AG04450 (cell line): ENCODE measurements around the gene TRIM7. TPM values are rescaled to one million over a fixed set of nuclear protein-coding genes. Genes with fewer than 3 reads are reported as not detected.

ENCODE experiments used
- CTCF ChIA-PET: fragments of 300-600, 350-600 bp; formaldehyde crosslinking; extraction: SDS; loops from one replicate; lab custom pipeline; 2022; ENCODE audit warnings: antibody characterized with exemption, inconsistent platforms; lab: Charles Lee
- POLR2A ChIA-PET: fragments of 350-600 bp; formaldehyde crosslinking; extraction: SDS; loops from one replicate; lab custom pipeline; 2021; ENCODE audit warnings: antibody characterized with exemption, inconsistent platforms; lab: Yijun Ruan, JAX
- DNase-seq: peaks from one replicate; pipeline ENCODE4 v3.0.0-alpha.2; 2011; ENCODE audit warnings: low read depth, low spot score
- H3K27ac ChIP-seq: one replicate; pipeline ENCODE4 v1.5.1; 2012; ENCODE audit warnings: low read depth, low read length, control low read depth
- H3K27me3 ChIP-seq: one replicate; pipeline ENCODE4 v1.6.0; 2012; ENCODE audit warnings: low read length; ENCODE audit not compliant: control insufficient read depth, insufficient read depth
- H3K4me3 ChIP-seq: 2 replicates; pipeline ENCODE4 v1.5.1; 2011; ENCODE audit warnings: mild to moderate bottlenecking, low read depth, low read length, control low read depth
- H3K9me3 ChIP-seq: 2 replicates; pipeline ENCODE4 v1.5.1; 2012; ENCODE audit warnings: low read length; ENCODE audit not compliant: control insufficient read depth, insufficient read depth
- polyA plus RNA-seq: library from polyadenylated mRNA; depleted of rRNA; stranded (reverse); fragments of >200 nt; gene quantifications from 2 replicates; pipeline ENCODE4 v1.2.3, GENCODE V29; 2011
- TF ChIP-seq, protein P1 (sequence below): IDR thresholded peaks from 2 replicates; pipeline ENCODE4 v1.5.1; 2011; ENCODE audit warnings: low read depth, low read length, control low read depth, inconsistent platforms

TRIM7 gene
- polyA plus RNA-seq, 1 experiment = 1.1 TPM

DNA sequence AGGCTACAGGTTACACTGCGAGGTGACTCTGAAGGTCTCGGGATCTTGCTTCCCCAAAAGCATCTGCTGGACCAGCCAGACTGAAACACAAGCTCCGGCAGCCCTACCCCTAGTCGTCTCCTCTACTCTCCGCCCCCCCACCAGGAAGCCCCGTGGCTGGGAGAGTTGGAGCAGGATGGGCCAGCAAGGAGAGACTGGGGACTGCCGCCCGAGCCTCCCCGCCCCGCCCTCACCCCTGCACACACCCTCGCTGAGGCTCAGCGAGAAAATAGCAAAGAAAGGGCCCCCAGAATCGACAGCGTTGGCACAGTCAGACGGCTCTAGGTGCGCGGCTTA is 1.3 kb downstream of the TRIM7 start:
- no peak for DNase-seq
- H3K9me3 ChIP-seq = no peaks in the 10 kb centered on the region

DNA sequence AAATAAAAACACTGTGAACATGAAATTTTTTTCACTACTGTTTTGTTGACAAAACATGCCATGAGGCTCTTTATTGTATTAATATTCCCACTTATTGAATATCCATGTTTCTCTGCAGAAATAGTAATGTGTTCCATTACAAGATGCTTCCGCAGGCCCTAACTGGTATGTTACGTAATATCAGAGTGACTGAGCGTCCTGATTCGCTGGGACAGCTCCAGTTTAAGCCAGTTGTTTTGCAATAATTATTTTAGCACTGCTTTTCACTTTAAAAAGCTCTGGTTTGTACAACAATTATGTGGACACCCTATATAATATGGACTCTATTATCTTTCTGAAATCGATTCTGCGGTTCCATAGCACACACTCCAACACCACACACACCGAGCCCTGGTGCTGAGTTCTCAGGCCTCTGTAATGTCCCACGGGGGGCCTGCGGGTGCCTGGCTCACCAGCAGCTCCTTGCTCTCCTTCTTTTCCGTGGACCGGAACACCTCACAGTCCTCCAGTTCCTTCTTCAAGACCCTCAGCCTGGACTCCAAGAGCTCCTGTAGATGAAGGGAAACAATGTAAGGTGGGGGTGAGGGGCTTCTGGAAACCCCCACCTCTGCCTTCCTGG is 1.8 kb downstream of the TRIM7 start:
- CTCF ChIA-PET = interaction anchor here (0.6 kb wide), 1 partner anchor 19 kb away, joined by 3 read pairs; no protein-coding TSS in a partner anchor
- DNase-seq = no peak
- H3K27ac ChIP-seq = no peak overlapping the region
- H3K27me3 ChIP-seq = peaks cover 2% of the 10 kb centered on the region
- no peak overlapping the region; the same call in 1 of the 2 replicates for H3K4me3 ChIP-seq
- TF ChIP-seq, protein P1, sequence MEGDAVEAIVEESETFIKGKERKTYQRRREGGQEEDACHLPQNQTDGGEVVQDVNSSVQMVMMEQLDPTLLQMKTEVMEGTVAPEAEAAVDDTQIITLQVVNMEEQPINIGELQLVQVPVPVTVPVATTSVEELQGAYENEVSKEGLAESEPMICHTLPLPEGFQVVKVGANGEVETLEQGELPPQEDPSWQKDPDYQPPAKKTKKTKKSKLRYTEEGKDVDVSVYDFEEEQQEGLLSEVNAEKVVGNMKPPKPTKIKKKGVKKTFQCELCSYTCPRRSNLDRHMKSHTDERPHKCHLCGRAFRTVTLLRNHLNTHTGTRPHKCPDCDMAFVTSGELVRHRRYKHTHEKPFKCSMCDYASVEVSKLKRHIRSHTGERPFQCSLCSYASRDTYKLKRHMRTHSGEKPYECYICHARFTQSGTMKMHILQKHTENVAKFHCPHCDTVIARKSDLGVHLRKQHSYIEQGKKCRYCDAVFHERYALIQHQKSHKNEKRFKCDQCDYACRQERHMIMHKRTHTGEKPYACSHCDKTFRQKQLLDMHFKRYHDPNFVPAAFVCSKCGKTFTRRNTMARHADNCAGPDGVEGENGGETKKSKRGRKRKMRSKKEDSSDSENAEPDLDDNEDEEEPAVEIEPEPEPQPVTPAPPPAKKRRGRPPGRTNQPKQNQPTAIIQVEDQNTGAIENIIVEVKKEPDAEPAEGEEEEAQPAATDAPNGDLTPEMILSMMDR = no peak
- POLR2A ChIA-PET = interaction anchor here (0.6 to 2.9 kb wide), 2 partner anchors 12 to 20 kb away, joined by 4 to 15 read pairs; partner anchors contain the start of gene TRIM41
- H3K9me3 ChIP-seq = no peaks in the 10 kb centered on the region

More for the DNA sequence above, 1.3 kb downstream of the TRIM7 start:
- TF ChIP-seq, protein P1 = no peak
- ChIA-PET POLR2A (interaction anchor here (2.9 kb wide), 1 partner anchor 12 kb away, joined by 15 read pairs; no protein-coding TSS in a partner anchor), CTCF (no interaction called here)
- H3K27me3 ChIP-seq = peaks cover 2% of the 10 kb centered on the region
- H3K4me3 ChIP-seq = peak overlapping the region; percentile 56
- H3K27ac ChIP-seq = no peak overlapping the region

DNA sequence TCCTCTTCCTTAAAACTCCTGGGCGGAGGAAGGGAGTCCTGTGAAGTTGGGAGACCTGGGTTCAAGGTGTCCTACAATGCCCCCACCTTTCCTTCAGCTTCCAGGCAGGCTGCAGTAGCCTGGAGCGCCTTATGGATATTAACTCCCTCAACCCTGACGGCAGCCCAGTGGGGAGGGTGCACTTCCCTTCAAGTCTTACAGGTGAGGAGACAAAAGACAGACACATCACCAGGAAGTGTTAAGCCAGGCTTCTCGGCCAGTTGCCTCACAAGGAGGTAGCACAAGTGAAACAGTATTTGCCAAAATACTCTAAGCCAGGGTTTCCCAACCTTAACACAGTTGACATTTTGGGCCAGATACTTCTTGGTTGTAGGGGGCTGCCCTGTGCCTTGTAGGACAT is 4.2 kb downstream of the TRIM7 start:
- no peak overlapping the region for H3K4me3 ChIP-seq
- CTCF ChIA-PET = interaction anchor here (1.0 kb wide), 1 partner anchor 12 kb away, joined by 3 read pairs; no protein-coding TSS in a partner anchor
- no peak overlapping the region for H3K27ac ChIP-seq
- H3K9me3 ChIP-seq = no peaks in the 10 kb centered on the region
- TF ChIP-seq, protein P1 = no peak
- POLR2A ChIA-PET = interaction anchor here (1.7 kb wide), 1 partner anchor 9 kb away, joined by 4 read pairs; no protein-coding TSS in a partner anchor
- H3K27me3 ChIP-seq = peaks cover 2% of the 10 kb centered on the region
- no peak for DNase-seq

DNA sequence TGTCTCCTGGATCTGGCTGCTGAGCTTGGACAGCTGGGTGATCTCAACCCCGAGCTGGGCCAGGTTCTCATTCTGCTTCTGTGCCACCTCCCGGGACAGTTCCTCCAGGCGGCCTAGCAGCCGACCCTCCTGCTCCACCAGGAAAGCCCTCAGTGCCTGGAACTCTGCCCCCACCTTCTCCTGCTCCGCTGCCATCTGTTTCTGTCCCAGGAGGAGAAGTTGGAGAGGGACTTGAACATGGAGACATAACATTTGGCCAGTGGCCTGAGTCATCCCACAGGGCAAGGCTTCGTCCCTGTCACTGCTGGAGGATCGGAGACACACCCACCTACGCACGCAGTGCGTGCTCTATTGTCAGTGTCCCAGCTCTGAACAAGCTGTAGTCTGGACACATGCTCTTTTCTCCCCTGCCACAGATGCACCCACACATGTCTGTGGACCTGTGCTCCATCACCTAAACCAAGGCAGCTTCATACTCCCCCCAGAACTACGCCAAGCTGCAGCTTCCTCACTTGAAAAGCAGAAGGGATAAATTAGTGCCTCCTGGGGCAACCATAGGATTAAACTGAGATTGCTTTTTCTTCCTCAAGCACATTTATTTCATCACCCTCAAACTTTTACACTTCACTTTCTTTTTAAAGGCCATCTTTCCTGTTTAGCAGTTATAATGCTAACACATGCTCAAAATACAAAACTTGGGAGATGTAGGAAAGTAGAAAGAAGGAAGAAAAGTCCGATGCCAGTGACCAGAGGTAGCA is 4.9 kb downstream of the TRIM7 start:
- ChIA-PET CTCF (no interaction called here), POLR2A (no interaction called here)
- DNase-seq = no peak

More for the DNA sequence above, 4.9 kb downstream of the TRIM7 start:
- Histone ChIP-seq H3K27ac (no peak overlapping the region), H3K27me3 (peaks cover 2% of the 10 kb centered on the region), H3K4me3 (no peak overlapping the region), H3K9me3 (no peaks in the 10 kb centered on the region; the same call in 1 of the 2 replicates)
- TF ChIP-seq, protein P1 = no peak
